Prostate gland (tissue), 2 donors: Measurements from ENCODE around the gene CT45A5. TPM values are rescaled to one million over a fixed set of nuclear protein-coding genes. Genes with fewer than 3 reads are reported as not detected.
"Not testable (repeated sequence)": the region's sequence is repeated elsewhere in the genome, so short reads cannot be mapped to it uniquely, and the experiment has no call there.

ENCODE experiments used
- DNase-seq: peaks from one replicate; pipeline ENCODE4 v3.0.0-alpha.2; 2019; ENCODE audit warnings: low spot score
- H3K27ac ChIP-seq, 2 donors: fragments of 200-600 bp; sonication (generic); 2 replicates each; pipeline ENCODE4 v1.5.1; 2017 to 2019
- H3K27me3 ChIP-seq: fragments of 200-600 bp; sonication (generic); replicated peaks from 2 replicates; pipeline ENCODE4 v1.5.1; 2019; ENCODE audit not compliant: insufficient read depth
- H3K36me3 ChIP-seq, 2 donors: fragments of 200-600 bp; sonication (generic); 1 replicate in 1 of 2; 2 replicates in 1 of 2; pipeline versions ENCODE4 v1.5.1 to v1.8.1; 2017 to 2019
- H3K4me1 ChIP-seq: fragments of 200-600 bp; sonication (generic); replicated peaks from 2 replicates; pipeline ENCODE4 v1.5.1; 2019
- H3K4me3 ChIP-seq, 2 donors: fragments of 200-600 bp; sonication (generic); 2 replicates each; pipeline ENCODE4 v1.5.1; 2017 to 2019
- H3K9me3 ChIP-seq: fragments of 200-600 bp; sonication (generic); 2 replicates; pipeline ENCODE4 v1.5.1; 2017
- CTCF ChIP-seq, 4 experiments: fragments of 200-600 bp in 2 of 4; fragments of 450-650 bp in 2 of 4; sonication (generic) in 2 of 4; IDR thresholded peaks; 1 replicate in 3 of 4; 2 replicates in 1 of 4; pipeline ENCODE4 v1.5.1; 2016 to 2019; ENCODE audit warnings: antibody characterized with exemption in 4 of 4, mild to moderate bottlenecking in 2 of 4, moderate library complexity in 2 of 4
- POLR2A ChIP-seq: fragments of 450-650 bp; IDR thresholded peaks from one replicate; pipeline ENCODE4 v1.6.1; 2016; ENCODE audit warnings: antibody characterized with exemption, mild to moderate bottlenecking
- POLR2AphosphoS5 ChIP-seq: sonication (generic); formaldehyde crosslinking; IDR thresholded peaks from one replicate; pipeline ENCODE4 v1.6.1; 2017; ENCODE audit warnings: antibody characterized with exemption
- WGBS: methylation state at CpG from one replicate; pipeline ENCODE4 v1.1.5; 2018; 5-methylcytosine and 5-hydroxymethylcytosine counted together
- intact Hi-C: fragments of 100-400 bp; cut with DNase I; formaldehyde crosslinking; loops from one replicate; pipeline ENCODE4 v1.14.2; 2022
- total RNA-seq, 2 donors: library from RNA; depleted of rRNA; stranded (reverse); fragments of >200 nt; gene quantifications; one replicate each; pipeline ENCODE4 v1.1.0, GENCODE V29; 2016

The CT45A5 gene
- 1 to 10 TPM in 1 of 2 donors, not detected in 1; 1.0 TPM for total RNA-seq

- no CpG with 5 or more reads among the region's 16 CpGs for WGBS
- DNase-seq, intact Hi-C loops: not testable (repeated sequence)
Measured at GRCh38 chrX:135785403-135785802, at the start of gene CT45A5. CT45A5 (minus strand) TSS chrX:135785503; CDS start chrX:135781729, 3,774 bp downstream.

GRCh38 chrX:135819912-135820311 lies 34.6 kb upstream of the CT45A5 start, which contains the start of gene CT45A2:
CT45A2 (minus strand) TSS chrX:135820012; CDS start chrX:135816265, 3,747 bp downstream.
- DNase-seq, H3K27ac ChIP-seq, H3K9me3 ChIP-seq, H3K36me3 ChIP-seq, intact Hi-C loops, H3K4me3 ChIP-seq, H3K4me1 ChIP-seq, H3K27me3 ChIP-seq: not testable (repeated sequence)
- no CpG with 5 or more reads among the region's 17 CpGs for WGBS

More at GRCh38 chrX:135785403-135785802, at the start of gene CT45A5:
- H3K27ac ChIP-seq, H3K4me1 ChIP-seq, H3K36me3 ChIP-seq, H3K27me3 ChIP-seq, H3K9me3 ChIP-seq, H3K4me3 ChIP-seq: not testable (repeated sequence)

- DNase-seq, intact Hi-C loops, H3K36me3 ChIP-seq, H3K9me3 ChIP-seq, H3K4me3 ChIP-seq, H3K27ac ChIP-seq, H3K27me3 ChIP-seq, H3K4me1 ChIP-seq: not testable (repeated sequence)
- WGBS = no CpG with 5 or more reads among the region's 16 CpGs
Measured at GRCh38 chrX:135802687-135803086, 17.4 kb upstream of the CT45A5 start, which contains the start of gene CT45A6. CT45A6 (minus strand) TSS chrX:135802787; CDS start chrX:135798993, 3,794 bp downstream.

- no CpG with 5 or more reads among the region's 17 CpGs for WGBS
- H3K27ac ChIP-seq, intact Hi-C loops, DNase-seq, H3K4me1 ChIP-seq, H3K9me3 ChIP-seq, H3K4me3 ChIP-seq, H3K27me3 ChIP-seq, H3K36me3 ChIP-seq: not testable (repeated sequence)
Measured at GRCh38 chrX:135768091-135768490, 17.2 kb downstream of the CT45A5 start, which contains the start of gene CT45A3. CT45A3 (minus strand) TSS chrX:135768191; CDS start chrX:135764444, 3,747 bp downstream.

GRCh38 chrX:135744739-135745138 lies 40.6 kb downstream of the CT45A5 start:
- H3K4me1 ChIP-seq, H3K27ac ChIP-seq, DNase-seq, H3K27me3 ChIP-seq, H3K9me3 ChIP-seq, H3K4me3 ChIP-seq, intact Hi-C loops, H3K36me3 ChIP-seq: not testable (repeated sequence)
- WGBS = 93% methylated on average over 3 of the region's 4 CpGs

- no peaks in the 10 kb centered on the region for H3K27me3 ChIP-seq
- H3K27ac ChIP-seq = no peak overlapping the region
- H3K36me3 ChIP-seq = no peaks in the 10 kb centered on the region
- DNase-seq = no peak
- H3K4me3 ChIP-seq = no peak overlapping the region
- no peaks in the 10 kb centered on the region for H3K9me3 ChIP-seq
- intact Hi-C loops = no loop called here
- TF ChIP-seq CTCF (IDR thresholded peaks at IDR 0.05) (no peak), POLR2A (no peak), POLR2AphosphoS5 (no peak)
- H3K4me1 ChIP-seq = no peaks in the 10 kb centered on the region
- WGBS = 97% methylated on average over 21 of the region's 23 CpGs
Measured at GRCh38 chrX:135741192-135741715, 44.0 kb downstream of the CT45A5 start.

- no peaks in the 10 kb centered on the region for H3K4me1 ChIP-seq
- no peak overlapping the region for H3K4me3 ChIP-seq
- no peaks in the 10 kb centered on the region for H3K27me3 ChIP-seq
- no peak for TF ChIP-seq POLR2A
- TF ChIP-seq POLR2AphosphoS5 = no peak
- TF ChIP-seq CTCF (IDR thresholded peaks at IDR 0.05) = no peak
- H3K27ac ChIP-seq = no peak overlapping the region
- H3K9me3 ChIP-seq = no peaks in the 10 kb centered on the region
- H3K36me3 ChIP-seq = no peaks in the 10 kb centered on the region
- DNase-seq = no peak
- intact Hi-C loops = no loop called here
- WGBS = 66% methylated on average over 15 of the region's 18 CpGs
Measured at GRCh38 chrX:135740681-135741149, 44.6 kb downstream of the CT45A5 start.
